IMR-90 (cell line): ENCODE results near the gene C22orf31. TPM values are rescaled to one million over a fixed set of nuclear protein-coding genes. Genes with fewer than 3 reads are reported as not detected.
A peak's percentile ranks its signal among the peaks of the same experiment; 100 is the strongest.

Source experiments
- ATAC-seq: fragments of 200-7000 bp; cut with Tn5 transposase; 2 replicates; pipeline ENCODE4 v1.9.1; 2020; ENCODE audit warnings: low read depth, mild to moderate bottlenecking, moderate library complexity
- BruUV-seq: library from RNA; stranded (reverse); fragments of 400-500 nt; replicated peaks from 2 replicates; lab custom pipeline; 2021; lab: Mats Ljungman, UMichigan
- CTCF ChIA-PET: fragments of 300-600 bp; formaldehyde crosslinking; extraction: SDS; loops from one replicate; lab custom pipeline; 2021; ENCODE audit warnings: antibody characterized with exemption; lab: Yijun Ruan, JAX
- POLR2A ChIA-PET: fragments of 300-600 bp; sonication (Branson Sonifier 250); formaldehyde crosslinking; loops from one replicate; lab custom pipeline; 2022; ENCODE audit warnings: antibody characterized with exemption; ENCODE audit not compliant: unreplicated experiment; lab: Charles Lee
- DNase-seq: peaks from one replicate; pipeline ENCODE4 v3.0.0; 2013
- H2AFZ ChIP-seq: replicated peaks from 2 replicates; pipeline ENCODE3; 2013; ENCODE audit warnings: low read length, mild to moderate bottlenecking; ENCODE audit not compliant: poor library complexity
- H2AK5ac ChIP-seq: 2 replicates; pipeline ENCODE4 v1.6.1; 2013; ENCODE audit warnings: low read depth, low read length, inconsistent platforms
- H2AK9ac ChIP-seq: replicated peaks from 2 replicates; pipeline ENCODE3; 2013; ENCODE audit warnings: mild to moderate bottlenecking, low read depth, low read length, moderate library complexity; ENCODE audit not compliant: poor library complexity
- H2BK120ac ChIP-seq: 2 replicates; pipeline ENCODE4 v1.6.1; 2013; ENCODE audit warnings: low read depth, low read length, inconsistent platforms
- H2BK15ac ChIP-seq: 3 replicates; pipeline ENCODE4 v1.6.1; 2013; ENCODE audit warnings: low read depth, low read length, inconsistent platforms
- H2BK20ac ChIP-seq: 2 replicates; pipeline ENCODE4 v1.6.1; 2013; ENCODE audit warnings: low read depth, mild to moderate bottlenecking, inconsistent platforms, low read length, moderate library complexity
- H2BK5ac ChIP-seq: 2 replicates; pipeline ENCODE4 v1.6.1; 2013; ENCODE audit warnings: mild to moderate bottlenecking, low read depth, low read length, inconsistent platforms; ENCODE audit not compliant: poor library complexity, severe bottlenecking
- H3K14ac ChIP-seq: replicated peaks from 2 replicates; pipeline ENCODE4 v1.6.1; 2013; ENCODE audit warnings: low read depth, low read length, inconsistent platforms
- H3K18ac ChIP-seq: 2 replicates; pipeline ENCODE4 v1.6.1; 2013; ENCODE audit warnings: low read depth, low read length, control low read depth
- H3K23ac ChIP-seq: 2 replicates; pipeline ENCODE4 v1.6.1; 2013; ENCODE audit warnings: low read depth, low read length, inconsistent platforms
- H3K27ac ChIP-seq: 2 replicates; pipeline ENCODE4 v1.5.1; 2013; ENCODE audit warnings: mild to moderate bottlenecking, control low read depth, low read length; ENCODE audit not compliant: insufficient read depth
- H3K27me3 ChIP-seq: 2 replicates; pipeline ENCODE4 v1.6.1; 2013; ENCODE audit warnings: low read length; ENCODE audit not compliant: control insufficient read depth, insufficient read depth
- H3K36me3 ChIP-seq: 2 replicates; pipeline ENCODE4 v1.6.1; 2013; ENCODE audit warnings: low read length, mixed read lengths; ENCODE audit not compliant: control insufficient read depth, insufficient read depth
- H3K4ac ChIP-seq: 2 replicates; pipeline ENCODE4 v1.6.1; 2013; ENCODE audit warnings: low read depth, low read length, inconsistent platforms
- H3K4me1 ChIP-seq: 2 replicates; pipeline ENCODE4 v1.6.1; 2013; ENCODE audit warnings: low read length, mixed read lengths; ENCODE audit not compliant: control insufficient read depth, insufficient read depth
- H3K4me2 ChIP-seq: 2 replicates; pipeline ENCODE4 v1.6.1; 2013; ENCODE audit warnings: low read depth, mild to moderate bottlenecking, control low read depth, low read length, moderate library complexity
- H3K4me3 ChIP-seq: 2 replicates; pipeline ENCODE4 v1.5.1; 2013; ENCODE audit warnings: low read depth, mild to moderate bottlenecking, control low read depth, low read length, moderate library complexity; ENCODE audit not compliant: insufficient read depth
- H3K56ac ChIP-seq: 2 replicates; pipeline ENCODE4 v1.6.1; 2013; ENCODE audit warnings: low read length, inconsistent platforms; ENCODE audit not compliant: insufficient read depth; ENCODE audit errors: extremely low read depth
- H3K79me1 ChIP-seq, 2 experiments: 2 replicates each; pipeline ENCODE4 v1.6.1; 2013; ENCODE audit warnings: low read length in 2 of 2, inconsistent platforms in 1 of 2, low read depth in 1 of 2
- H3K9ac ChIP-seq: 2 replicates; pipeline ENCODE4 v1.6.1; 2013; ENCODE audit warnings: low read depth, low read length, control low read depth
- H3K9me1 ChIP-seq: 2 replicates; pipeline ENCODE4 v1.6.1; 2013; ENCODE audit warnings: low read length, inconsistent platforms; ENCODE audit not compliant: insufficient read depth
- H3K9me3 ChIP-seq: 2 replicates; pipeline ENCODE4 v1.6.1; 2013; ENCODE audit warnings: low read length; ENCODE audit not compliant: control insufficient read depth, insufficient read depth
- H4K20me1 ChIP-seq: 2 replicates; pipeline ENCODE4 v1.6.1; 2013; ENCODE audit warnings: low read length, inconsistent platforms; ENCODE audit not compliant: insufficient read depth
- H4K5ac ChIP-seq: 2 replicates; pipeline ENCODE4 v1.6.1; 2013; ENCODE audit warnings: mild to moderate bottlenecking, low read depth, low read length, control low read depth
- H4K8ac ChIP-seq, 2 experiments: 2 replicates each; pipeline ENCODE4 v1.6.1; 2013; ENCODE audit warnings: low read depth in 2 of 2, low read length in 2 of 2, control low read depth in 1 of 2, inconsistent platforms in 1 of 2
- H4K91ac ChIP-seq: 2 replicates; pipeline ENCODE4 v1.6.1; 2013; ENCODE audit warnings: low read depth, low read length, inconsistent platforms; ENCODE audit not compliant: insufficient read depth
- FOS ChIP-seq: fragments of 150-350 bp; IDR thresholded peaks from 2 replicates; pipeline ENCODE4 v1.6.1; 2016; ENCODE audit warnings: low read depth, low read length
- RCOR1 ChIP-seq: IDR thresholded peaks from 2 replicates; pipeline ENCODE4 v1.6.1; 2012; ENCODE audit warnings: mild to moderate bottlenecking, low read length, improper control_type of control experiment; ENCODE audit not compliant: insufficient replicate concordance
- SMC3 ChIP-seq: fragments of 150-350 bp; IDR thresholded peaks from 2 replicates; pipeline ENCODE4 v1.6.1; 2016; ENCODE audit warnings: low read depth, mild to moderate bottlenecking, antibody characterized with exemption, low read length, moderate library complexity
- USF2 ChIP-seq: fragments of 150-350 bp; IDR thresholded peaks from 2 replicates; pipeline ENCODE4 v1.6.1; 2017; ENCODE audit warnings: mild to moderate bottlenecking, antibody characterized with exemption, low read length, low read depth
- WGBS, 2 experiments: methylation state at CpG; one replicate each; pipeline versions ENCODE4 v1.1.5 to v1.1.7; 2013; ENCODE audit warnings: missing lambda C conversion rate in 2 of 2; ENCODE audit not compliant: insufficient read length in 1 of 2; ENCODE audit errors: extremely low coverage in 2 of 2; 5-methylcytosine and 5-hydroxymethylcytosine counted together
- dilution Hi-C: fragments of 300-500 bp; cut with HindIII; formaldehyde crosslinking; loops from one replicate; pipeline ENCODE4 v1.14.3; 2018; ENCODE audit warnings: low sequenced_read_pairs; ENCODE audit not compliant: unreplicated experiment
- in situ Hi-C: fragments of 300-500 bp; cut with MboI; formaldehyde crosslinking; loops from 3 replicates; pipeline ENCODE4 v1.14.3; 2019; ENCODE audit warnings: low sequenced_read_pairs, inconsistent platforms, mixed read lengths
- intact Hi-C: fragments of 100-400 bp; cut with micrococcal nuclease; formaldehyde crosslinking; loops from 2 replicates; pipeline ENCODE4 v1.10.0; 2022
- polyA plus RNA-seq, 3 experiments: library from polyadenylated mRNA; depleted of rRNA; stranded (reverse); fragments of >200 nt; gene quantifications; 2 replicates each; pipeline ENCODE4 v1.2.3, GENCODE V29; 2012; ENCODE audit warnings: low replicate concordance in 1 of 3
- total RNA-seq: library from RNA; depleted of rRNA; stranded (reverse); fragments of >200 nt; gene quantifications from 2 replicates; pipeline ENCODE4 v1.2.3, GENCODE V29; 2012

C22orf31 gene
- total and polyA plus RNA-seq, 2 of the 4 experiments (the other 2 are of a cell fraction): not detected

GRCh38 chr22:29044657-29045176 is 16.9 kb downstream of the C22orf31 start (continued):
- peak; percentile 64; the same call in 1 of the 2 replicates for TF ChIP-seq USF2

GRCh38 chr22:29043906-29044575 is 17.6 kb downstream of the C22orf31 start:
- Histone ChIP-seq H3K4me3 (no peak overlapping the region), H3K4ac (peak overlapping the region; percentile 67), H2AK5ac (peak overlapping the region; percentile 76), H3K9me3 (no peaks in the 10 kb centered on the region), H3K27ac (peak overlapping the region; percentile 67), H3K9ac (no peak overlapping the region), H3K9me1 (peaks cover 23% of the 10 kb centered on the region), H2BK20ac (peak overlapping the region; percentile 66), H3K79me1 (peaks cover 0 to 5% of the 10 kb centered on the region in 2 experiments; a peak in 2 of 4 replicates), H2BK5ac (peak overlapping the region; percentile 89), H2BK120ac (peak overlapping the region; percentile 82), H4K20me1 (peaks cover 16% of the 10 kb centered on the region), H3K23ac (no peak overlapping the region), H4K5ac (peak overlapping the region; percentile 53; the same call in 1 of the 2 replicates), H2AK9ac (peak overlapping the region; percentile 66), H4K91ac (peak overlapping the region; percentile 68), H4K8ac (peak overlapping the region in 1 of 2 experiments; percentile 57; a peak in 2 of 4 replicates), H2BK15ac (peak overlapping the region; percentile 80; the same call in 1 of the 3 replicates), H3K4me2 (peak overlapping the region; percentile 88), H2AFZ (peak overlapping the region; percentile 78), H3K4me1 (peaks cover 12% of the 10 kb centered on the region), H3K18ac (peak overlapping the region; percentile 67), H3K36me3 (peaks cover 9% of the 10 kb centered on the region), H3K56ac (no peak overlapping the region), H3K14ac (peak overlapping the region; percentile 65; the same call in 1 of the 2 replicates), H3K27me3 (no peaks in the 10 kb centered on the region)
- WGBS, 2 experiments: no CpG with 5 or more reads among the region's 7 CpGs
- DNase-seq (peak; percentile 66), ATAC-seq (peak; percentile 49)
- ChIA-PET CTCF (interaction anchor here (0.6 to 0.8 kb wide), 3 partner anchors 26 to 310 kb away, joined by 3 to 4 read pairs (median 4); no protein-coding TSS in a partner anchor), POLR2A (no interaction called here)
- TF ChIP-seq SMC3 (no peak), RCOR1 (no peak), FOS (peak; percentile 48; the same call in 1 of the 2 replicates)
- in situ Hi-C loops: loop anchor here (10.0 kb wide), 1 partner anchor 201 kb away; no protein-coding TSS in a partner anchor
- no TSS peak for BruUV-seq
- intact Hi-C loops: loop anchor here (1.0 kb wide), 2 partner anchors 110 to 201 kb away; no protein-coding TSS in a partner anchor
- dilution Hi-C loops: no loop called here
